Renal cortex interstitium (tissue), 11 donors: ENCODE data around the gene SLC9B2. TPM values are rescaled to one million over a fixed set of nuclear protein-coding genes. Genes with fewer than 3 reads are reported as not detected.
"Not testable (repeated sequence)": the region's sequence is repeated elsewhere in the genome, so short reads cannot be mapped to it uniquely, and the experiment has no call there.

Experiments
- DNase-seq, 11 donors: peaks; one replicate each; pipeline ENCODE4 v3.0.0-alpha.2; 2013; ENCODE audit warnings: low read depth in 9 of 11, low spot score in 4 of 11; ENCODE audit errors: extremely low read depth in 1 of 11
- polyA plus RNA-seq, 3 donors: library from polyadenylated mRNA; unstranded; fragments of 120-200 nt; gene quantifications; one replicate each; pipeline ENCODE4 v1.2.1, GENCODE V29; 2013; ENCODE audit not compliant: insufficient read length in 3 of 3

The SLC9B2 gene
- polyA plus RNA-seq, 3 donors = 5.3 to 8.2 (median 6.0) TPM

- no peak for DNase-seq
Observed at GRCh38 chr4:103030791-103031190, 45.8 kb downstream of the SLC9B2 start.

DNA sequence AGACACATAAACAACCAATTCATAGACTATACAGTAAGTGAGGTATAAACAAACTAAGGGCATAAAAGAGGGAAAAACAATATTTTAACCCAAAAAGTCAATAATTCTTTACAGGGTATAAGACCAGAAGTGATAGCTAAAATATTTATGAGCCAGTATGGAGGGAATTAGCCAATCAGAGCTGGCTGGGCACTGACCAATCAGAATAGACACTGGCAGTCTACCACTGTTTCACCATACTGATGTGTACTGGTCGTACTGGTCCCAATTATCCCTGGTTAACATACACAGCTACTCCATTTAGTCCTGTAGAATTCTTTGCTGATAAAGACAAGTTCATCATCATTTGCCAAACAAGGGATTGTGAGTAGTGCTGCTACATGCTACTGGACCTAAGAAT is 47.3 kb downstream of the SLC9B2 start:
- DNase-seq = no peak

GRCh38 chr4:103026868-103027267 is 49.7 kb downstream of the SLC9B2 start:
- DNase-seq = no peak

DNA sequence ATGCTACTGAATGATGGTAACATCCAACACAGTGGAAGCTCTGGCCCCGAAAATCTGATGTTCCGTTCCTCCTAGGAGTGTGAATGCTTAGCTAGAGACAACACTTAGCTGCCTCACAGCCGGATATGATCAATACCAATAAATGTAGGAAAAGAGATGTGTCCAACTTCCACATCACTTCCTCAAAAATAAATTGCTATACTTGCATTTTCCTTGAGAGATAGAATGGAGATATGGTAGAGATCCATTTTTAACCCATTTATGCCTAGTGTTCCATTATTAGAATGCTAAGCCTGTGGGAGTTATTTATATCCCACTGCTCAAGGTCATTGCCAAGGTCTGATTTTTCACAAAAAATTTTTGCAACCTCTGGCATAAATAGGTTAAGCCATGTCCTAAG is 51.6 kb downstream of the SLC9B2 start:
- no peak for DNase-seq

DNA sequence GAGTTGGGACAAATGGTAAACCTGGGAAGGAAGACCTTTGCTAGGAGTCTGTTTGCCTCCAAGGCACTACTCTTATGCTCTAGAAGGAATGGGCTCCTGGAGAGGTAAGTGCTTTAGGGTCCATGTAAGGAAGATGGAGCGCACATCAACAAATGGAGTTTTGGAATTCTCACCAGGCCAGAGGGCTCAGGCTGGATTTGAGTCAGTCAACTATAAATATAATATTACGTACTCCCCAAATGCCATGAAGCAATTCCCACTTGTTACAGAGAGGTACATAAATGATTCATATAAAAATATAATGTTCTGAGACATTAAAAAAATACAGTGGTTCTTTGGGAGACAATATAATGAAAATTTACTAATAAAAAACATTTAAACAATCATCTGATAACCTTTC is 55.4 kb downstream of the SLC9B2 start:
- DNase-seq = no peak

DNA sequence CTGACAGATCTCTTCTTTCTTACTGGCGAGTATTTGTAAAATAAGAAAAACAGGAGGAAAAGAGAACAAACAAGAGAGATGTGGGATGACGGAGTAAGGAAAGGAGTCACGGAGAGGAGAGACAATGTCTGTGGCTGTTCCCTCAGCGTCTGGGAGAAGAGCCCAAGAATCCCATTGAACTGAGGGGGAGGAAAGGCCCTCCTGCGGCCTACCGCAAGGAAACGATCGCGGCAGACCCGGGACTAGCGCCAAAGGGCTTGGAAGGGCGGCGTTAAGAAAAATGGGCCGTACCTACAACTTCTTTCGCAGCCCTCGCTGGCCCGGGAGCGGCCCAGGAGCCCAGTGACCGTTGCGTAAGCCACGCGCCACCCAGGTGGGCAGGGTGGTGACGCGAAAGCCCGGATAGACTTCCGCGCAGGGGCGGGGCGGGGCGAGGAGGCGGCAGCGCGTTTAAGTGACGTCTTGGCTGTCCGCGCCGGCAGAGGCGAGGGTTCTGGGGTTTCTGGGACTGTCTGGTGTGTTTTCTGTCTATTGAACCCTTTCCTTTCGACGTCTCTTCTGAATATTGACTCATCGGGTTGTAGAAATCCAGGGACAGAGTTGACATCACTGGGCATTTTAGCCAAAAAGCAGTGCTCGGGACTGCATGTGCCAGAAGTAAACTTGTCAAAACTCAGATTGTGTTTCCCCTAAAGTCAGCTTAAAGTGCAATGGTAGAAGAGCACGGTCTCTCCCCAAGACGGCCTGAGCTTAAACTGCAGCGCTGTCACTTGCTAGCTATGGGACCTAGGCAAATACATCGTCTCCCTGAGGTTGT is 57.0 kb downstream of the SLC9B2 start, which contains the start of gene SLC9B1:
TSS of gene SLC9B1 (minus strand) at position 398 of the 817 bp plus-strand sequence. CDS start 27,994 bp downstream, outside the sequence.
- peak; percentile 78 to 92 (median 86) for DNase-seq

- peak in 3 of 11 donors; percentile 22 to 47 (median 24) for DNase-seq
Observed at GRCh38 chr4:103018391-103019307, 57.9 kb downstream of the SLC9B2 start.

DNA sequence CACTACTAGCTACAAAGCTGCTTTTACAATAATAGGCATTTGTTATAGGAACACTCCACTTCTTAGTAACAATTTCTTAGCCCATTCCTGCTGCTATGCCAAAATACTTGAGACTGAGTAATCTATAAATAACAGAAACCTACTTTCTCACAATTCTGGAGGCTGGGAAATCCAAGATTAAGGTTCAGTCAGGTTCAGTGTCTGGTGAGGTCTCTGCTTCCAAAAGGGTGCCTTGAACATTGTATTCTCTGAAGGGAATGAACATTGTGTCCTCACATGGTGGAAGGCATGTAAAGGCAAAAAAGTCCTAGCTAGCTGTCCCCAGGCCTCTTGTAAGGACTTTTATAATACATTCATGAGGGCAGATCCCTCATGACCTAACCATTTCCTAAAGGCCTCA is 64.0 kb downstream of the SLC9B2 start:
- no peak for DNase-seq

DNA sequence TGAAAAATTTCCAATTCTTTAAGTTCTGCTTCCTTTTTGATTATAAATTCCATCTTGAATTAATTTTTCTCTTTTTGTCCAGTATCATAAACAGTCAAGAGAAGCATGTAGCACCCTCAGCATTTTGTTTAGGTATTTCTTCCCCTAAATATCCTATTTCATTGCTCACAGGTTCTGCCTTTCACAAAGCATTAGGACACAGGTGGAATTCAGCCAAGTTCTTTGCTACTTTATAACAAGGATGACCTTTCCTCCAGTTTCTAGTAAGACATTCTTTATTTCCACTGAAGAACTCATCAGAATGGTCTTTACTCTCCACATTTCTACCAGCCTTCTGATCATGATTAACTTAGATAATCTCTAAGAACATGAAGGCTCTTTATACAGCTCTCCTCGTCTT is 64.5 kb downstream of the SLC9B2 start:
- DNase-seq = peak in 4 of 11 donors; percentile 11 to 62 (median 30)

GRCh38 chr4:103011378-103012025 is 65.1 kb downstream of the SLC9B2 start:
- no peak for DNase-seq

DNA sequence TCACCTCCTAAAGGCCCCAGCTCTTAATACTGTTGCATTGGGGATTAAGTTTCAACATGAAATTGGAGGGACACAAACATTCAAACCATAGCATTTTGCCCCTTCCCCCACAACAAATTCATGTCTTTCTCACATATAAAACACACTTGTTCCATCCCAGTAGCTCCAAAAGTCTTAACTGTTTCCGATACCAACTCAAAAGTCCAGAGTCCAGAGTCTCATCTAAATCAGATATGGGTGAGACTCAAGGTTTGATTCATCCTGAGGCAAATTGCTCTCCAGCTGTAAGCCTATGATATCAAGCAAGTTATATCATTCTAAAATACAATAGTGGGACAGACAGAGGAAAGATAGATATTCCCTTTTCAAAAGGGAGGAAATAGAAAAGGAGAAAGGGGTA is 65.8 kb downstream of the SLC9B2 start:
- no peak for DNase-seq

- DNase-seq = peak in 7 of 11 donors; percentile 40 to 72 (median 50)
Observed at GRCh38 chr4:103008875-103009729, 67.5 kb downstream of the SLC9B2 start.

DNA sequence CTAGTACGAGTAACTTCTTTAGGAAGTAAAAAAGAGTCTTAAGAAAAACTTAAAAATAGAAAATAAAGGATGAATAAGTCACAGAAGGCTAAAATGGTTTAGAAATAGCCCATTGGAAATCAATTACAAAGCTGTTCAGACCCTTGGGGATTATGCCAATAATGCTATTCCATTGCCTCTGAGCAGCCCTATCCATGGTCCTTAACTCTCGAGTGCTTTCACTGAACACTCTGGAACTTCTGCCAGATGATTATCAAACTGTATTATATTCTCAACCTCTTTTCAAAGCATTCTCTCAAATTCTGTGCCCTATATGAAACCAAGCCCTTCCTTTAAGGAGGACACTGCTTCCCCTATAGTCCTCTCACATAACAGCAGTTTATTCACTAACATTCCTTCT is 74.0 kb downstream of the SLC9B2 start:
- DNase-seq = no peak

DNA sequence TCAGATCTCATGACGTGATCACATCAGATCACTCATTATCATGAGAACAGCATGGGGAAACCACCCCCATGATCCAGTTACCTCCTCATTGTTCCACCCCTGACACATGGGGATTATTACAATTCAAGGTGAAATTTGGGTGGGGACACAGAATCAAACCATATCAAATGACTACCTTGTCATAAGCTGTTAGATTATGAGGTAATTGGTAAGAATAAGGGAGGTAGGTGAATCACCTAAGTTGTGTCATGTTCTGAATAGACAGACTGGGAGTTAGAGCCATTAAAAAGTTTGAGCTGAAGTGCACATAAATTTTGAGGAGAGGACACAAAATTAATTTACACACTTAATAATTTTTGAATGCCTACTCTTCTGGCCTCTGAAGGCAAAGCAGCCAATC is 81.8 kb downstream of the SLC9B2 start:
- DNase-seq = no peak

DNA sequence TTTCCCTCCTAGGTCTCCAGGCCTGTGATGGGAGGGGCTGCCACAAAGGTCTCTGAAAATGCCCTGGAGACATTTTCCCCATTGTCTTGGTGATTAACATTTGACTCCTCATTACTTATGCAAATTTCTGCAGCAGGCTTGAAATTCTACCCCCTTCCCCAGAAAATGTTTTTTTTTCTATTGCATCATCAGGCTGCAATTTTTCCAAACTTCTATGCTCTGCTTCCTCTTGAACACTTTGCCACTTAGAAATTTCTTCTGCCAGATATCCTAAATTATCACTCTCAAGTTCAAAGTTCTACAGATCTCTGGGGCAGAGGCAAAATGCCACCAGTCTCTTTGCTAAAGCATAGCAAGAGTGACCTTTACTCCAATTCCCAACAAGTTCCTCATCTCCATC is 82.6 kb downstream of the SLC9B2 start:
- not testable (repeated sequence) for DNase-seq

GRCh38 chr4:102988429-102989020 is 88.0 kb downstream of the SLC9B2 start:
- no peak for DNase-seq

GRCh38 chr4:102981005-102981404 is 95.6 kb downstream of the SLC9B2 start:
- DNase-seq = no peak
